Measurements from ENCODE around the gene NOS1.

Gene NOS1

DNA sequence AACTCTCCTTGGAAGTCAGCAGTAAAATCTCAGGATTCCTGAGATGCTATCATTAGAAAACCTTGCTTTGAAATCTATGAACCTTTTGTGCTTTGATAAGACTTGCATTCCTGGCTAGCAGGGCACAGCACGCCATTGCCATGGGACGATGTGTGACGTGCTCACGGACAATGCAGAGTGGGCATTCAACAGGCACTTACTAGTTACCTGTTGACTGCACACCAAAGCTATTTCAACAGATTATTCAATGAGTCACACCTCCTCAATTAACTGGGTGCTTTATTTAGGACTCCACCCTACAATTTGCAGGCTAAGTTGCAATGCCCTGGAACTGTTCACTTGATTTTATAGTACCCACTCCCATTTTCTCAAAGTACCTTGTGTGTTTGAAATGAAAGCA lies 11.3 kb downstream of the NOS1 start:
- ChIA-PET POLR2A (no interaction called here), CTCF (interaction anchor here (1.2 kb wide), 1 partner anchor 499 kb away, joined by 3 read pairs; no protein-coding TSS in a partner anchor)
- DNase-seq (ENCODE audit: low read depth, low spot score), result no peak
- H3K4me3 ChIP-seq (ENCODE audit: low read depth, low read length), result no peak overlapping the region
- TF ChIP-seq, protein P1, sequence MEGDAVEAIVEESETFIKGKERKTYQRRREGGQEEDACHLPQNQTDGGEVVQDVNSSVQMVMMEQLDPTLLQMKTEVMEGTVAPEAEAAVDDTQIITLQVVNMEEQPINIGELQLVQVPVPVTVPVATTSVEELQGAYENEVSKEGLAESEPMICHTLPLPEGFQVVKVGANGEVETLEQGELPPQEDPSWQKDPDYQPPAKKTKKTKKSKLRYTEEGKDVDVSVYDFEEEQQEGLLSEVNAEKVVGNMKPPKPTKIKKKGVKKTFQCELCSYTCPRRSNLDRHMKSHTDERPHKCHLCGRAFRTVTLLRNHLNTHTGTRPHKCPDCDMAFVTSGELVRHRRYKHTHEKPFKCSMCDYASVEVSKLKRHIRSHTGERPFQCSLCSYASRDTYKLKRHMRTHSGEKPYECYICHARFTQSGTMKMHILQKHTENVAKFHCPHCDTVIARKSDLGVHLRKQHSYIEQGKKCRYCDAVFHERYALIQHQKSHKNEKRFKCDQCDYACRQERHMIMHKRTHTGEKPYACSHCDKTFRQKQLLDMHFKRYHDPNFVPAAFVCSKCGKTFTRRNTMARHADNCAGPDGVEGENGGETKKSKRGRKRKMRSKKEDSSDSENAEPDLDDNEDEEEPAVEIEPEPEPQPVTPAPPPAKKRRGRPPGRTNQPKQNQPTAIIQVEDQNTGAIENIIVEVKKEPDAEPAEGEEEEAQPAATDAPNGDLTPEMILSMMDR (IDR thresholded peaks at IDR 0.05; ENCODE audit: insufficient read depth, low read length, missing control alignments), result no peak

DNA sequence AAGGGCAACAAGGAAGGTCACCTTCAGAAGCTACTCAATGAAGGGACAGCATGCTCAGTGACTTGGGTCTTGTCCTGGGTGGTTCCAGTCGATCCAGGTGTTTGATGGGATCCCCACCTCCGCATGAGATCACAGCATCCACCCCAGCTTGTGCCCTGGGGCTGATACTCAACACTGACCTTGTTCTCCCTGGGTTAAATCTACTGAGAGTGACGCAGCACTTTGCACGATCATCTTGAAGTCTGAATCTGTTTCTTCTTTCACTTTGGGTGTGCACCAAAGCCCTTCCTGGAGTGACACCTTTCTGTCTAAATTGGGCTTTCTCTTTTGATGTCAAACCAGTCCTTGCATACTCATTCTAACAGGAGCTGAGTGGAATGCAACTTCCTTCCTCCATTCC lies 13.8 kb downstream of the NOS1 start:
- H3K4me3 ChIP-seq (ENCODE audit: low read depth, low read length), result no peak overlapping the region
- POLR2A ChIA-PET, result no interaction called here
- TF ChIP-seq, protein P1 (IDR thresholded peaks at IDR 0.05; ENCODE audit: insufficient read depth, low read length, missing control alignments), result no peak
- no peak for DNase-seq (ENCODE audit: low read depth, low spot score)
- CTCF ChIA-PET, result interaction anchor here (1.3 to 1.7 kb wide), 3 partner anchors 20 to 502 kb away, joined by 3 to 4 read pairs (median 4); no protein-coding TSS in a partner anchor

- no peak overlapping the region for H3K4me3 ChIP-seq (ENCODE audit: low read depth, low read length)
- CTCF ChIA-PET, result interaction anchor here (0.9 to 1.0 kb wide), 3 partner anchors 13 to 108 kb away, joined by 3 to 4 read pairs (median 3); no protein-coding TSS in a partner anchor
- POLR2A ChIA-PET, result no interaction called here
- DNase-seq (ENCODE audit: low read depth, low spot score), result no peak
- TF ChIP-seq, protein P1 (IDR thresholded peaks at IDR 0.05; ENCODE audit: insufficient read depth, low read length, missing control alignments), result no peak
These were observed 16.7 kb downstream of the NOS1 start for GRCh38 chr12:117344716-117345115.

DNA sequence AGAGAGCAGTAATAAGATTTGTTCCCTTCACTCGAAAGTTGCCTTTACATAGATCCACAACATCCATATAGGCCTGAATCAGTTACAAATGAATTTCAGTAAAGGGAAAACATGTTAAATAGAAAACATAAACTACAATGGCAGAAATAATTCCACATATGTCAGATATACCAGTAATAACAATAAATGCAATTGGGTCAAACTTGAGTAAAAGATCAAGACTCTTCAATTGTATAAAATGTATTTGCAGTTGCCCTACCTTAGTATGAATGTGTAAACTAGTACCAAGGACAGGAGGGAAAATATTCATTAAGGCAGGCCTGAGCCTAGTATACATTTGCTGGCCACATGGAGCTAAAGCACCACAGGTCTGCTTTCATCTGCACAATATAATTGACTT lies 17.6 kb downstream of the NOS1 start:
- no peak for DNase-seq (ENCODE audit: low read depth, low spot score)
- POLR2A ChIA-PET, result no interaction called here
- TF ChIP-seq, protein P1 (IDR thresholded peaks at IDR 0.05; ENCODE audit: insufficient read depth, low read length, missing control alignments), result no peak
- CTCF ChIA-PET, result interaction anchor here (1.6 kb wide), 1 partner anchor 506 kb away, joined by 6 read pairs; no protein-coding TSS in a partner anchor
- no peak overlapping the region for H3K4me3 ChIP-seq (ENCODE audit: low read depth, low read length)

DNA sequence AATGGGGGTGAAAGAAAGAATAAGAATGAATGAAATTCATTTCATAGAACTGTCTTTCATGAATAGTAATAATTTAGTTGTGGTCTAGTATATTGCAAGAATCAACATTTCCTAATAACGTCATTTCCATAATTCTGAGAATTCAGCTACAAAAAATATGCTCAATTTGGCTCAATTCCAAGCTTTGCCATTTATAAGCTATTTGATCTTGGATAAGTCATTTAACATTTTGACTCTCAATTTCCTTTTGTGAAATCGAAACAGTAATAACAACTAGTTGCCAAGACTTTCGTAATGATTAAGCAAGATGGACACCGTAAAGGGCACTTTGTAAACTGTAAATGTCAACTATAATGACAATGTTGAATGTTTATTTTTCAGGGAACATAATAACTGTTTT lies 18.1 kb downstream of the NOS1 start:
- CTCF ChIA-PET, result interaction anchor here (1.6 kb wide), 1 partner anchor 506 kb away, joined by 6 read pairs; no protein-coding TSS in a partner anchor
- no peak for DNase-seq (ENCODE audit: low read depth, low spot score)

GRCh38 chr12:117342682-117343081 lies 18.7 kb downstream of the NOS1 start:
- DNase-seq (ENCODE audit: low read depth, low spot score), result no peak
- CTCF ChIA-PET, result interaction anchor here (1.6 kb wide), 1 partner anchor 507 kb away, joined by 6 read pairs; no protein-coding TSS in a partner anchor
- POLR2A ChIA-PET, result no interaction called here
- H3K4me3 ChIP-seq (ENCODE audit: low read depth, low read length), result no peak overlapping the region
- TF ChIP-seq, protein P1 (IDR thresholded peaks at IDR 0.05; ENCODE audit: insufficient read depth, low read length, missing control alignments), result no peak

More for the DNA sequence above, 18.1 kb downstream of the NOS1 start:
- TF ChIP-seq, protein P1 (IDR thresholded peaks at IDR 0.05; ENCODE audit: insufficient read depth, low read length, missing control alignments), result no peak
- POLR2A ChIA-PET, result no interaction called here
- no peak overlapping the region for H3K4me3 ChIP-seq (ENCODE audit: low read depth, low read length)

All from AG04449 (cell line).